ENCODE measurements around the gene HIBADH. TPM values are rescaled to one million over a fixed set of nuclear protein-coding genes. Genes with fewer than 3 reads are reported as not detected.

Gene HIBADH
- total RNA-seq, 1 donor from 2014 or later, result 15.7 TPM

DNA sequence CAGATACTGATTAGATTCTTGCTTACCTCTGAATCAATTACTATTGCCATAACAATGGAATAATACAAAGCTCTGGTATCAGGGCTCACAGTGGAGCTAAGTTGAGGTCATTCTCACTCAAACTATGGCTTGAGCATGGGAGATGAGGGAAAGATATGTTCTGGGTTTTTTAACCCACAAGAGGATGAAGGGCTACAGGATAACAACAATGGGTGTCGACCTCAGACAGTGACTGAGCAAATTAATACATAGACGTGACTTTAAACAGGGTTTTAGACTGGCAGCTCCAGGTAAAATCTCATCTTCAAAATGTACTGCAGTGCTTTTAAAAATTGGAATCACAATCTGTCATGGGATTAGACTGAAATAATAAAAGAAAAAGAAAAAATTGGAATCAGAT is 7.5 kb upstream of the HIBADH start:
- Mint-ChIP-seq H3K27me3 (ENCODE audit: low read depth) (no peaks in the 10 kb centered on the region), H3K27ac (ENCODE audit: unreplicated experiment) (no peak overlapping the region), H3K4me1 (no peaks in the 10 kb centered on the region), H3K4me3 (no peak overlapping the region), H3K9me3 (peaks cover 3% of the 10 kb centered on the region), H3K36me3 (ENCODE audit: low read depth) (no peaks in the 10 kb centered on the region)
- no peak for TF ChIP-seq CTCF (conservative IDR thresholded peaks at IDR 0.05)
- no peak for DNase-seq (ENCODE audit: low read depth, low spot score)

DNA sequence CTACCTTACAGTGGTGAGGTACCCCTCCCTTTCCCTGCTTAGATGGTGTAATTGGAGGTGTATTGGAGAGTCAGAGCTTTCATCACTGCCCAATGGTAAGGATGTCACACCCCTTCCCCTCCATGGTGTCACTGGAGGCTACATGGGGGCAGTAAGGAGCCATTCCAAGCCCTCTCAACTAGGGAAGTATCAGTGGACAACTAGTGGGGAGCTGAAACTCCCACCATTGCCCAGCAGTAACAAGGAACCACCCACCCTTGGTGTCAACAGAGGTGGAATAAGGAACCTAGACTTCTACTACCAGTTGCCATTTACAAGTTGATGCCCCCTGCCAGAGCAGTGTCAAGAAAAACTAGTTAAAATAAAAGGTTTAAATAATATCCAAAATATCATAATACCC is 2.8 kb upstream of the HIBADH start:
- no peak overlapping the region for H3K27ac Mint-ChIP-seq (ENCODE audit: unreplicated experiment)
- H3K27me3 Mint-ChIP-seq (ENCODE audit: low read depth), result no peaks in the 10 kb centered on the region
- no peak overlapping the region for H3K4me3 Mint-ChIP-seq
- H3K36me3 Mint-ChIP-seq (ENCODE audit: low read depth), result peaks cover 2% of the 10 kb centered on the region
- TF ChIP-seq CTCF (conservative IDR thresholded peaks at IDR 0.05), result no peak
- no peak for DNase-seq (ENCODE audit: low read depth, low spot score)
- H3K9me3 Mint-ChIP-seq, result peaks cover 3% of the 10 kb centered on the region
- peaks cover 18% of the 10 kb centered on the region for H3K4me1 Mint-ChIP-seq

- Mint-ChIP-seq H3K27me3 (ENCODE audit: low read depth) (no peaks in the 10 kb centered on the region), H3K27ac (ENCODE audit: unreplicated experiment) (no peak overlapping the region), H3K4me1 (peaks cover 18% of the 10 kb centered on the region), H3K4me3 (peak overlapping the region; percentile 93), H3K36me3 (ENCODE audit: low read depth) (peaks cover 2% of the 10 kb centered on the region), H3K9me3 (no peaks in the 10 kb centered on the region)
- TF ChIP-seq CTCF (conservative IDR thresholded peaks at IDR 0.05), result no peak
- no peak for DNase-seq (ENCODE audit: low read depth, low spot score)
Measured at GRCh38 chr7:27663989-27664331, 1.3 kb upstream of the HIBADH start.

DNA sequence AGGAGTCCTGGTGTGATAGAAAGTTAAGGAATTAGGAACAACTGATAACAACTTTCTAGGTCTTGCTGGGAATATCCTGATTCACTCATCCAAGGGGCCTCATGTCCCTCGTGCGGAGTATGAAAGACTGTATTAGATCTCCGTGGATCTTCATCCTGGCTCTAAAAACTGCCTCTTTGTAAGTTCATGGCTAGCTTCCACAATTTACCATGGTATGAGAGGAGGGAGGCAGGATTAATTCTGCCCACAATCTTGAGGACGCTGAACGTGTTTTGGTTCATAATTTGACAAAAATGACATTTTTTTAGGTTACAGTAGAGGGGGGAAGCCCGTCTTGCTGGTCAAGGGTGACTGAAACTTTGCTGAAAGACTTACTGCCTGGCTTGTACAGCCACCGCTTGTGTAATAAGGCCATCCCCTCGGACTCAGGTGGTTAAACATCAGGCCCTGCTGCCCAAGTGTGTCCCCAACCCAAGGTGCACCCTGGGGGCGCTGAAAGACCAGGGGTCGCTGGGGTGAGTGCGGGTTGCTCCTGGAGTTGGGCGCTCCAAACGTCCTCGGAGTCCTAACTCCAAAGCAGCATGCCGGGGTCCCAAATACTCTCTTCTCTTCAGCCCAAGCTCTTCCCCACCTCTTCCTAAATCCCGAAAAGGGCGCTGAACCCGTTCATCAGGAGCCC is 733 bp downstream of the HIBADH start:
- Mint-ChIP-seq H3K36me3 (ENCODE audit: low read depth) (peaks cover 2% of the 10 kb centered on the region), H3K27me3 (ENCODE audit: low read depth) (no peaks in the 10 kb centered on the region), H3K4me3 (peak overlapping the region; percentile 93), H3K4me1 (peaks cover 18% of the 10 kb centered on the region), H3K27ac (ENCODE audit: unreplicated experiment) (no peak overlapping the region), H3K9me3 (no peaks in the 10 kb centered on the region)
- DNase-seq (ENCODE audit: low read depth, low spot score), result peak; percentile 9
- no peak for TF ChIP-seq CTCF (conservative IDR thresholded peaks at IDR 0.05)

DNA sequence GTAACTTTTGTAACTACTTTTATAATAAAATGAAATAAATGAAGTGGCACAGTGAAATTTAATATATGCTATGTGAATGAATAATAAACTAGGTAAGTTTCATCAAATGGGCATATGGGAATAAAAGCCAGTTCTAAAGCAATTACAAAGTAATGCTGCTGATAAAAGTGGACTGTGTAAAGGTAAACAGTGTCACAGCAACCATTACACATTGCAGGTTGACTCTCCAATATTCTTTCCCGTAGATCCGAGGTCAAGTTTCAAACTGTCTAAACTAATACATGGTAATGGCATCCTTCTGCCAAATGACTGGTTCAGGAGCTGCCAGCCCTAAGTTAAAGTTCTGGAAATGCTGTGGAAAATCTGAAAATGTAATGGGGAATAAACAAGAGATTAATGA is 6.0 kb downstream of the HIBADH start:
- no peaks in the 10 kb centered on the region for H3K27me3 Mint-ChIP-seq (ENCODE audit: low read depth)
- TF ChIP-seq CTCF (conservative IDR thresholded peaks at IDR 0.05), result no peak
- peaks cover 5% of the 10 kb centered on the region for H3K36me3 Mint-ChIP-seq (ENCODE audit: low read depth)
- no peak for DNase-seq (ENCODE audit: low read depth, low spot score)
- H3K27ac Mint-ChIP-seq (ENCODE audit: unreplicated experiment), result no peak overlapping the region
- H3K9me3 Mint-ChIP-seq, result no peaks in the 10 kb centered on the region
- H3K4me3 Mint-ChIP-seq, result no peak overlapping the region
- H3K4me1 Mint-ChIP-seq, result peaks cover 13% of the 10 kb centered on the region

Measured in neural crest cell (in vitro differentiated cells).